ENCODE results near the gene TMPRSS11D.

DNA sequence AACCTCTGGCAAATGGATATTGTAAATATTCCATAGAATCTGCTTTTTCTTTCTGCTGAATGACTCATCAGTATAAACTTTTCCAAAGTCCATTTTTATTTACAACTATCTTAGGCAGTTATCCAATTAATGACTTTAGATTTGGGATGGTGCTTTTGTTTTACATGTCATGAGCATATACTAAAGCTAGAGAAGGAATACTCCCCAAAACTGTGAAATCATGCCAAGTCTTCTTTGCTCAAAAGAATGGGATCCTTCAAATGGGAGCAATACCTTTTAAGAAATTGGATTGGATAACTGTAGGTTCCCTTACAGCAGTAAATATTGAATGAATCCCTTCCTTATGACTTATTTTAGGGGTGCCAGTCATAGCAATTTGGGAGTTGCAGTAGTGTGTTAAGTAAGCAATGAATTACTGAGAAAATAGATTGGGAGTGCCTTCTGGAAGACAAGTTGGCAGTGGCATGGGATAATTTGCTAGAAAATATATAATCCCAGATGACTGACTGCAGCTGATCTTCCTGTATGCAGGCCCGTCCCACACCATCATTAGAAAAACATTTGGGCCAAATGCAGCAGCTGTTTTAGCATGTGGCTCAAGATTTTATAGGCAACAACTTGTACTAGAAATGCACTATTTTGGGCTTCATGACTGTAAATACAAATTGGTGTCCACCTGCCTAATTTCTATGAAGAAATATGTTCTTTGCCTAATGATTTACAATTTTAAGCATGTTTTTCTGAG lies 2.8 kb downstream of the TMPRSS11D start:
- TF ChIP-seq, protein P1, sequence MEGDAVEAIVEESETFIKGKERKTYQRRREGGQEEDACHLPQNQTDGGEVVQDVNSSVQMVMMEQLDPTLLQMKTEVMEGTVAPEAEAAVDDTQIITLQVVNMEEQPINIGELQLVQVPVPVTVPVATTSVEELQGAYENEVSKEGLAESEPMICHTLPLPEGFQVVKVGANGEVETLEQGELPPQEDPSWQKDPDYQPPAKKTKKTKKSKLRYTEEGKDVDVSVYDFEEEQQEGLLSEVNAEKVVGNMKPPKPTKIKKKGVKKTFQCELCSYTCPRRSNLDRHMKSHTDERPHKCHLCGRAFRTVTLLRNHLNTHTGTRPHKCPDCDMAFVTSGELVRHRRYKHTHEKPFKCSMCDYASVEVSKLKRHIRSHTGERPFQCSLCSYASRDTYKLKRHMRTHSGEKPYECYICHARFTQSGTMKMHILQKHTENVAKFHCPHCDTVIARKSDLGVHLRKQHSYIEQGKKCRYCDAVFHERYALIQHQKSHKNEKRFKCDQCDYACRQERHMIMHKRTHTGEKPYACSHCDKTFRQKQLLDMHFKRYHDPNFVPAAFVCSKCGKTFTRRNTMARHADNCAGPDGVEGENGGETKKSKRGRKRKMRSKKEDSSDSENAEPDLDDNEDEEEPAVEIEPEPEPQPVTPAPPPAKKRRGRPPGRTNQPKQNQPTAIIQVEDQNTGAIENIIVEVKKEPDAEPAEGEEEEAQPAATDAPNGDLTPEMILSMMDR (IDR thresholded peaks at IDR 0.05 in 4 of 5, conservative IDR thresholded peaks at IDR 0.05 in 1 of 5), result no peak
- no peak for TF ChIP-seq POLR2A (IDR thresholded peaks at IDR 0.05)

Measured in gastrocnemius medialis (tissue), 4 donors.